Fibroblast of lung (primary cell): ENCODE results near the gene MSL2.

ENCODE experiments used
- CTCF ChIP-seq, 2 donors: IDR thresholded peaks in 1 of 2; conservative IDR thresholded peaks in 1 of 2; 1 replicate in 1 of 2; 2 replicates in 1 of 2; pipeline ENCODE4 v1.5.1; 2011 to 2012; ENCODE audit warnings: low read length in 2 of 2, control low read depth in 1 of 2, inconsistent platforms in 1 of 2, low read depth in 1 of 2, mild to moderate bottlenecking in 1 of 2
- EZH2 ChIP-seq: IDR thresholded peaks from 2 replicates; pipeline ENCODE4 v1.5.1; 2012; ENCODE audit warnings: low read length, control low read depth, mild to moderate bottlenecking; ENCODE audit errors: missing control alignments

GRCh38 chr3:136105044-136105443 lies 91.1 kb downstream of the MSL2 start:
- TF ChIP-seq CTCF (conservative IDR thresholded peaks at IDR 0.05 in 1 of 2, IDR thresholded peaks at IDR 0.05 in 1 of 2; ENCODE audit: low read depth in 1 of 2, low read length in 2 of 2) (no peak), EZH2 (no peak)
